ENCODE data around the gene KREMEN1.

The KREMEN1 gene

GRCh38 chr22:29049655-29050263, 23.1 kb upstream of the KREMEN1 start:
- DNase-seq (ENCODE audit: low spot score): no peak

- no peak for DNase-seq (ENCODE audit: low spot score)
Measured at GRCh38 chr22:29050457-29050856, 22.4 kb upstream of the KREMEN1 start.

GRCh38 chr22:29053048-29053702, 19.7 kb upstream of the KREMEN1 start:
- no peak for DNase-seq (ENCODE audit: low spot score)

GRCh38 chr22:29054251-29054767, 18.5 kb upstream of the KREMEN1 start:
- no peak for DNase-seq (ENCODE audit: low spot score)

GRCh38 chr22:29055192-29055830, 17.5 kb upstream of the KREMEN1 start:
- DNase-seq (ENCODE audit: low spot score): no peak

- DNase-seq (ENCODE audit: low spot score): no peak
Measured at GRCh38 chr22:29056472-29056871, 16.4 kb upstream of the KREMEN1 start.

GRCh38 chr22:29060251-29060869, 12.5 kb upstream of the KREMEN1 start:
- DNase-seq (ENCODE audit: low spot score): no peak

- no peak for DNase-seq (ENCODE audit: low spot score)
Measured at GRCh38 chr22:29060931-29061330, 11.9 kb upstream of the KREMEN1 start.

- no peak for DNase-seq (ENCODE audit: low spot score)
Measured at GRCh38 chr22:29061773-29062172, 11.1 kb upstream of the KREMEN1 start, which contains the start of gene C22orf31. Gene C22orf31 (minus strand): TSS chr22:29061831. CDS start chr22:29061792, 39 bp downstream.

GRCh38 chr22:29062286-29062821, 10.5 kb upstream of the KREMEN1 start:
- no peak for DNase-seq (ENCODE audit: low spot score)

GRCh38 chr22:29065468-29066190, 7.2 kb upstream of the KREMEN1 start:
- no peak for DNase-seq (ENCODE audit: low spot score)

GRCh38 chr22:29069463-29069862, 3.4 kb upstream of the KREMEN1 start:
- no peak for DNase-seq (ENCODE audit: low spot score)

- no peak for DNase-seq (ENCODE audit: low spot score)
Measured at GRCh38 chr22:29070490-29070889, 2.3 kb upstream of the KREMEN1 start.

- DNase-seq (ENCODE audit: low spot score): peak; percentile 28
Measured at GRCh38 chr22:29071261-29072045, 1.4 kb upstream of the KREMEN1 start.

GRCh38 chr22:29072193-29072978, 449 bp upstream of the KREMEN1 start:
- peak; percentile 92 for DNase-seq (ENCODE audit: low spot score)

- DNase-seq (ENCODE audit: low spot score): peak; percentile 36
Measured at GRCh38 chr22:29073618-29074275, 912 bp downstream of the KREMEN1 start.

- no peak for DNase-seq (ENCODE audit: low spot score)
Measured at GRCh38 chr22:29074276-29074772, 1.5 kb downstream of the KREMEN1 start.

GRCh38 chr22:29078036-29078868, 5.4 kb downstream of the KREMEN1 start:
- DNase-seq (ENCODE audit: low spot score): no peak

- no peak for DNase-seq (ENCODE audit: low spot score)
Measured at GRCh38 chr22:29078869-29079207, 6.0 kb downstream of the KREMEN1 start.
